NCI-H2081 treated with DMSO at 0.1 percent for 48 hours (cell line): ENCODE results near the gene DTNB.
"Not testable (repeated sequence)": the region's sequence is repeated elsewhere in the genome, so short reads cannot be mapped to it uniquely, and the experiment has no call there.

Experiments
- DNase-seq: peaks from one replicate; lab custom pipeline; 2025; lab: John Stamatoyannopoulos, UW

The DTNB gene

DNA sequence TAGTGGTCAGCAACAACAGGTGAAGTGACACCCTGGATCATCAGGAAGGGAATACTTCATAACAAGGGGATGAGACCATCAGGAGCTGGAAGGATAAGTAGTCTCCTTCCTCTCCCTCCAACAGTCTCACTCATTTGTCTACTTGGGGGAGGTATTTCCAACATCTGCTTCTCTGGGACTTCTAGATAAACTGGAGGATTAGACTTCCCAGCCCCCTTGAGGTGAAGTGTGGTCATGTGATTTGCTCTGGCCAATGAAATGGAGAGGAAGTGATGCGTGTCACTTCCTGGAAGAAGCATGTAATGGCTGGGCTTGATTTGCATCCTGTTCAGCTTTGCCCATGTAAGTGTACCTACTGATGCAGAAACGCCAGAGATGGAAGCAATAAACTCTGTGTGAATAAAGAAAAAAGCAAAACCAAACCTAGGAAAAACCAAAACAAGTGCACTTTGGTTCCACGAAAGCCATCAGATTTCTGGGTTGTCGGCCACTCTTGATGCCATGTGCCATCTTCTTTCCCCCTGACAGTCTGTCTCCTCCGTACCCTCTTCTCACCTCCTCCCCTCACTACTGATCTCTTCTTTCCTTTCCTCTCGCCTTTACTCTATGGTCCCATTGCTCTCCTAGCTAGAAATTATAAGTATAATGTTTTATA lies 255.5 kb downstream of the DTNB start:
- no peak for DNase-seq

- no peak for DNase-seq
Observed at GRCh38 chr2:25416674-25417073, 256.7 kb downstream of the DTNB start.

GRCh38 chr2:25414781-25415180 lies 258.6 kb downstream of the DTNB start:
- no peak for DNase-seq

- not testable (repeated sequence) for DNase-seq
Observed at GRCh38 chr2:25413409-25413808, 260.0 kb downstream of the DTNB start.

GRCh38 chr2:25411753-25412152 lies 261.6 kb downstream of the DTNB start:
- no peak for DNase-seq

- DNase-seq, result no peak
Observed at GRCh38 chr2:25411281-25411680, 262.1 kb downstream of the DTNB start.

DNA sequence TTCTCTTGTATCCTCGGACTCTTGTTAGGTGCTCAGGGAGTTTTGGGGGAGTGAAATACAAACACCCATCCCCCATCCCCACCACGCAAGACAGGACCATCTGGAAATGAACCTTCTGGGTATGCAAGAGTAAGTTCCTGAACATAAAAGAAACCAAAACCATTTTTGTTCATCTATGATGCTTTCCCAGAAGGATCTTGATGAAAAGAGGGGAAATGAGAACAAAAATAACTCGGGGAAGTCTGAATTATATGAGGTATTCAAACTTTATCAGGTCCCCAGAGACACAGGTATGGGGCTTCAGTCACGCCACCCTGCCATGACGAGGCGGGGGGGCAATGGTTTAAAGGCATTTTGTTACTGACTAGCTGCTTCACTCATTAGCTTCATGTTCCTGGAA lies 263.0 kb downstream of the DTNB start:
- no peak for DNase-seq

DNA sequence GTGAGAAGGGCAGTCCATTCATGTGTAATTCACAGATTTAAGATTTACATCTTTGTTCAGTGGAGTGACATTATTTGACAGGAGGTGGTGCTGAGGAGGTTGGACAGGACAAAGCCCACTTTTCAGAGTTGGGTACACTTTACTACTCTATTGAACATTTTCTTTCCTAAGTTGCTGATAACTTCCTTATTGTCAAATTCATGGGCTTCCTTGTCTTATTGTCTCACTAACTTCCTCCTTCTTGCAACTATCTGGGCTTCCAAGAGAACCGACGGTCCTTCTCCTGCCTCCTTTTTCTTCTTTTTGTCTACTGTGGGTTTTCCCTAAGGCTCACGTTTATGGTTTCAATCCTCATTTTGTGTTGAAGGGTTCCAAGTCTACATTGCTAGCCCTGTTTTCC lies 263.9 kb downstream of the DTNB start:
- DNase-seq, result no peak

- DNase-seq, result no peak
Observed at GRCh38 chr2:25409044-25409443, 264.3 kb downstream of the DTNB start.

DNA sequence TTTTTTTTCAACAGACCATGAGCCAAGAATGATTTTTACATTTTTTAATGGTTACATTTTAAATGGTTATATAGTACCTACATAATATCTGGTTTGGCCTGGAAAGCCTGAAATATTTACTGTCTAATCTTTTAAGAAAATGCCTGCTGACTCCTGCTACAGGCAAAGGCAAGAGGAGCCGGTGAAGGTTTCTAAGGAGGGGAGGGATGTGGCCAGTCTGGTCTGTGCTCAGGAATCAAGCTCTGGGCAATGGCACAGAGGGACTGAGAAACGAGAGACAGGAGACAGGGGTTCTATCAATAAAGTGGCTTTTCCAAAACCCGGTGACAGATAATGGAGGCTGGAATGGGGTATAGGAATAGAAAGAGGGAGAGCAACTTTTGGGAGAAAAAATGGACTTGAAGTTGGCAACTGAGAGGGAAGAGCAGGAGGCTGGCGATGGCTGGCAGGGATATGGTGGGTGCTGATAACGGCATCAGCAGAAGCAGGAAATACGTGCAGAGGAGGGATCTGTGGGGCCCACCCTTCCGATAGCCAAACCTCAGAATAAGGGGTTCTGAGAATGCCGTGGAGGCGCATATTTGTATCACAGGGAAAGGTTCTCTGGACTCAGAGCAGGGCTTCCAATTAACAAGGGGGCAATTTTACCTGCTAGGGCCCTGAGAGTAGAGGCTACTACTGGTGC lies 267.6 kb downstream of the DTNB start:
- DNase-seq, result no peak

DNA sequence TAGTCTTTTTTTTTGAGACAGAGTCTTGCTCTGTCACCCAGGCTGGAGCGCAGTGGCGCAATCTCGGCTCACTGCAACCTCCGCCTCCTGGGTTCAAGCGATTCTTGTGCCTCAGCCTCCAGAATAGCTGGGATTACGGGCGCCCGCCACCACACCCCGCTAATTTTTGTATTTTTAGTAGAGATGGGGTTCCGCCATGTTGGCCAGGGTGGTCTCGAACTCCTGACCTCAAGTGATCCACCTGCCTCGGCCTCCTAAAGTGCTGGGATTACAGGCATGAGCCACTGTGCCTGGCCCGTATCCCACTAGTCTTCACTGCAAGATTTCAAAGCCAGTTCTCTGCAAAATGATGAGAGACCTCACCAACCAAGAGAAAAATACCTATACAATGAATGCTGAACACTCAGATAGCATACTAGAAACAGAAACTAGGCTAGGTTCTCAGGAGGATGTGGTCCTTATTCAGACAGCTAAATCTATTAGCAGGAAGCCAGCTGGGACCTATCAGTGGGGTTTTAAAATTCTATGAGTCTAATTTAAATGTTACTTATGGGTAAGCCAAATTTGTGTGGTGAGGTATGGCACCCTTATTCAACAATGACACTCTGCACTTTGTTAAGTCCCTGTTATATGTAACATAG lies 270.1 kb downstream of the DTNB start:
- DNase-seq, result not testable (repeated sequence)

DNA sequence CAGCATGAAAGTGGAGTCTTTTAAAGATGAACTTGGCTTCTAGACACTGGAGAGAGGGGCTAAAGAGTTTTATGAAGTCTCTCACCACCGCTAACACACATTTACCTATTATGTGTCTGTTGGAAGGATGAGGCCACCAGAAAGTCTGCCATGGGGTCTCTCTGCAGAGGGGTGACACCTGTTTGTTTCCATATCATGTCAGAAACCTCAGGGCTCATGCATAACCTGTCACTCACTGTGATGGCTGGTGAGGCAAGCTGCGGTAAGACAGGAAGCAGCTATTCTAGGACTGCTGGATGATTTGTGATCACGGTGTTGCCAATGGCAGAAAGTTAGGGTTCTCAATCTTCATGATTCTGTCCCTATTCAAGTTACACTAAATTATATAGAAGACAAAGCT lies 270.9 kb downstream of the DTNB start:
- no peak for DNase-seq

DNA sequence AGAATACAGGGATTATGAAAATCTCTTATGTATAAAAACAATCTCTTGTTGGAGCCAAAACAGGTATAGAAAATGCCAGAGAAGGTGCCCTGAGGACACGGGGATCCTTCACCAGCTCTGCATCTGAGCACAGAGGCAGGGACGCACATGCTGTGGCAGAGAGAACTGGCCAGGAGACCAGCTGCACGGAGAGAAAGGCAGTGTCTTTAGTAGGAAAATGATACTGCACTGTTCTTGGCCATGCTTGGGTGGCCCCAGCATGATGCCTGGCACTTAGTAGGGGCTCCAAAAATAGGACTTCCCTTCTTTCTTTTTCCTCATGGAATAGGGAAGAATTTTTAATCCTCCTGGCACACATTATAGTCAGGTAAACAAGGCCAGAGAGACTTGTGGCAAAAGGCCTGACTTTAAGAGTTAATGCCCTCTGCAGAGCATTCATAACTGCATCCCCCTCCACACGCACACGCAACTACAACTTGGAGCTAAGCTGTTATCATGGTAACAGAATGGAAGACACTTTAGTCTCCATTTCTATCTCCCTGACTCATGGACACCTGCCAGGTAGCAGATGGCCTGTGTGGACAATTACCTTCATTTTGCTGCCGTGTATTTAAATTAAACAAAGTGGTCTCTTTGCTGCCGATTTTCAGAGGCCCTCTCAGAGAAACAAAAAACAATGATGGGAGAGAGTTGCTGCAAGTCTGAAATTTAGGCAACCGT lies 271.9 kb downstream of the DTNB start:
- DNase-seq, result peak; percentile 96

DNA sequence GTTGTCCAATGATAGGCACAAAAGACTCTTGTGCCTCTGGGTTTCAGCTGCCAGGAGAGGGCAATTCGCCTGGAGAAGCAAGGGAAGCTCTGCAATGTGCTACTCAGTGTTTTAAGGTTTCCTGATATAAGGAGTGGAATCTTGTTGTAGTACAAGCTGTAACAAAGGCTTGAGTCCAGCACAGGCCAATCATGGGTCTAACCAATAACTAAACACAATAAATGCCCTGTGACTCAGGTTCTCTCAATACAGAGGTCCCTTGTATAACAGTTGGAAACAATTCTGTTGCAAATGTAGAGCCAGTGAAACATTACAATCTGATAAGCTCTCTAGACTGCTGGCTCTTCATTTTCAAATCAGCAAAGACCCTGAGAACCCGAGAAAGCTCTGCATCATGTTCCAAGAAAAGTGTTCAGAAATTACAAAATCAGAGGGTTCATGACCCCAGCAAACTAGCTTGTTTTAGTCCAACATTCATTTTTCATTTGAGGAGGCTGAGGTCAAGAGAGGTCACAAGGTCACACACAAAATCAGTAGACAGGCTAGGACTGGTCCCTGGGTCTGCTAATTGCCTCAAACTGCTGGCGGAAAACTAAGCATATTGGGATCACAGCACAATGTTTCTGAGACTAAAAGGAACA lies 272.7 kb downstream of the DTNB start:
- no peak for DNase-seq

DNA sequence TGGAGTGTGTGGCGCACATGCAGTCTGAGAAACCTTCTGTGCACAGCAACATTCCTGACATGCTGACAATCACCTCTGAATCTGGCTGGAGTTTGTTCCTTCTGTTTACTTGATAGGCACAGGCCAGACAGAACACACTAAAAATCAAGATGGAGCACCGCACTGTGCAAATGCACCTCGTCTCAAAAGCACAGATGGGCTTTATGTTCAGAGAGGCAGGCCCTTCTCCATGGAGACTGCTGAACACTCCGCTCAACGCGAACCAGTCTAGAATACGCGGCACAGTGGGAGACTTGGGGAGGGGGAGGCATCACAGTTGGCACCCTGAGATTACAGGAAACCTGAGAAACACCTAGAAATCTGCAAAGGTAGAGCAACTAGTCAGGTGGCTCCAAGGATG lies 273.2 kb downstream of the DTNB start:
- DNase-seq, result peak; percentile 51

DNA sequence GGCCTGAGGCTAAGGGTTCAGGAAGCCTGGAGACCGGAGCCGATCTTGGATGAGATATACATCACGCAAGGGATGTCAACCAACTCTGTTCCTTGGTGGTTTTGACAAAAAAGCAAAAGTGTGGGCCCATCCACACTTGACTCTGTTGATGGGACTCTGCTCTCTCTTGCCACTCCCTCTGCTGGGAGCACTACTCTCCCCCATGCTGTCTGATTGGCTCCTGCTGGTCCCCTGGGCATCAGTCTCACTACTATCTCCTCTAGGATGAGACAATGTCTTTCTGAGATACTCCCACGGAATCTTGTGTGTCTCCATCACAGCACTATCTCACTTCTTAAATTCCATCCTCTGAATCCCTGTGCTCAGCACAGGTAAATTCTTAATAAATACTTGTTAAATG lies 274.8 kb downstream of the DTNB start:
- DNase-seq, result no peak

- DNase-seq, result no peak
Observed at GRCh38 chr2:25397777-25398176, 275.6 kb downstream of the DTNB start.

DNA sequence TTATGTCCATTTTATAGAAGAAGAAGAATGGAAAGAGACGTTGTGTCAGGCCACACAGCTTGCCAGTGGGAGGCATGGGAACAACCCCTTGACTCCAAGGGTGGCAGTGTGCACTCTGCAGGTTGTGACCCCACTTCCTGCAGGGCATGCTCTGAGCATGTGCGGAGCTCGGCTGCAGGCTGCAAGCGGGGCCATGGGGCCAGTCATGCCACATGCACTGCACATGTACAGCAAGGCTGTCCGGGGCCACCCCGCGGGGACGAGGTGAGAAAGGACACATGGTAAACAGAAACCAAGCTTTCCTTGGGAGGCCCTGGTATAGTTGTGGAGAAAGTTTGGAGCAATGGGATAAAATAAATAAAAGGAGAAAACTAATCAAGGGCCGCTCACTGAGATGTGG lies 284.2 kb downstream of the DTNB start:
- no peak for DNase-seq

DNA sequence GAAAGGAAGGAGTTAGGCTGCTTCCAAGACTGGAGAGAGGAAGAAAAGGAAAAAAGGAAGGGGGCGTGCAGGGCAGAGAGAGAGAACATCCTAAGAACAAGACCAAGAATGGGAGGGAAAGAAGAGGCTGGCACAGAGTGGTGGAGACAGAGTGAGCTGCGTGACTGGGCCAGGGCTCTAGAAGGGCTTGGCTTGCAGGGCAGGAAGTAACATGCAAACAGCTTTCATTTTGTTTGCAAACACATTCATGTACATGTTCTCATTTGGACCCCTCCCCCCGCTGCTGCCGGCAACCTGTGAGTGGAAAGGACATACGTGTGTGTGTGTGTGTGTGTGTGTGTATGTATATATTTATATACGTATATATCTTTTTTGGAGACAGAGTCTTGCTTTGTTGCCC lies 284.9 kb downstream of the DTNB start:
- no peak for DNase-seq

DNA sequence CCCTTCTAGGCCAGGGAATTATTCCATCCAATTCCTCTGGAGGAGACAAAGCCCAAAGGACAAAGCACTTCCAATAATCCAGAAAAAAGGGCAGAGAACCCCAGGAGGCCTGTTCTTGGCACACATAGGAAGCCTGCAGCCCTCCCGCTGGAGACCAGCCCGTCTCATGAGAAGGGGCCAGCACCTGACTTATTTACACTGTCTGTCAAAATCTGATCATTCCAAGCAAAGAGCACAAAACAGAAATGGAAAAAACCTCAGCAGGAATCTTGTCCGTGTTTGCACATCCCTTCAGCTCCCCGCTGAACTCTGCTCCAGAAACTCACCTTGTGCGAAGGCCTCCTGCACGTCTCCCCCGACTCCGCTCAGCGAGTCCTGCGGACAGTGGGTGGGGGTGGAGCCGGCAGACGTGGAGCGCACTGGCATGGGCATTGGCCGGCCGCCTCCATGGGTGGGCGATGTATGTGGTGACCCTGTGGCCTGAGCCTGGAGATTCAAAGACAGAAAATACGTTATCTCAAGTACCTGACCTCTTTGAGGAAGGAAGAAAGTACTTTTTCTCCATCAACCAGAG lies 285.4 kb downstream of the DTNB start:
- no peak for DNase-seq

DNA sequence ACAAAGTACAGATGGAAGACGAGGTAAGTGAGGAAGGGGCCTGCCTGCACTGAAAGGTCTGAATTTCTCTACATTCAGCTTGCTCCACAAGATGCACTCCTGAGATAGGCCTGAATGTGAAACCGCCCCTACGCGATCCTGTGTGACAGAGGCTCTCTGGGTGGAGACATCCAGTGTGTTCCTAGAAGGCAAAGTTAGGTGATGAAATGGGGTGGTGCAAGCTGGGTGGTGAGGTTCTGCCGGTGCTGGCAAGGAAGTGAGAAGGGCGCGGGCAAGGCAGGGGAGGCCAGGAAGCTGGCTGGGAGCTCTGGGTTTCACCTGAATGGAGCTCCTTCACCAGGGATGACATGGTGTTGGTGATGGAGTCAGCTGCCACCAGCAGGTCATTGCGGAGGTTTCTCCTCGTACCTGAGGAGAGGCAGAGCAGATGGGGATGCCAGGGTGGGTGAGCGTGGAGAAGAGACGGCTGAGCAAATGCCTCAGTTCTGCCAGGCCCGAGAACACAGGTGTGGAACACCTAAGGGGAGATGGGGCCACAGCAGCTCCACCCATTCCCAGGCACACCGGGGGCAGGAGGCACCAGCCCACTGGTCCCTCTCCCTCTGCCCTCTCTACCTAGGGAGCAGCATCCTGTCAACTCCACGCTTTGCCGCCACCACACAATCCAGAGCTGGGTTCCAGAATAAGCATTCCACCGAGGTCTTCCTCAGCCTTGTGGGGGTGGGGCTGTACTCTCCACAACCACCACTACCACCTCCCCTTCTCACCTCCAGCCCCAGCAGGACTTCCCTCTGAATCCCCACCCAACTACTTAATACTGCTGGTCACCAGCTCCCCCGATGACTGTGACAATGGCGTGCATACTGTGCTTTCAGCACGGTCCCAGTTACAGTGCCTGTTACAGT lies 286.2 kb downstream of the DTNB start:
- no peak for DNase-seq
